Measurements from ENCODE around the gene FOXA3.

The FOXA3 gene

DNA sequence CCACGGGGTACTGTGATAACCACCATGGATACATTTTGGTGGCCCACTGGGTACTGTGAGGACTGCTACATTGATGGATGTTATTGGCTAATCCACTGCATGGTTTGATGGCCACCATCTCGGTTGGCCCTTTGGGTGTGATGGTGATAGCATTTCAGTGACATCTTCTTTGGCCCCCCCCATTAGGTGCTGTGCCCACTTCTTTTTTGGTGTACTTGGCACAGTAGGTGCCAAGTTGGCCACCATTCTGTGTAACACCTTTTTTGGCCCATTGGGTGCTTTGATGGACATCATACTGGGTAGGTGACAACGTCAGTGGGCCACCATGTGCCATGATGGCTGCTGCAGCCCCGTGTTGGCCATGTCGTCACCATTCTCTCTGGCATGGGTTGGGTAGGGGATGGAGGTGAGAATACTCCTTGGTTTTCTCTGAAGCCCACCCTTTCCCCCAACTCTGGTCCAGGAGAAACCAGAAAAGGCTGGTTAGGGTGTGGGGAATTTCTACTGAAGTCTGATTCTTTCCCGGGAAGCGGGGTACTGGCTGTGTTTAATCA, 9.2 kb downstream of the FOXA3 start:
- no peak for DNase-seq (ENCODE audit: low spot score)

DNA sequence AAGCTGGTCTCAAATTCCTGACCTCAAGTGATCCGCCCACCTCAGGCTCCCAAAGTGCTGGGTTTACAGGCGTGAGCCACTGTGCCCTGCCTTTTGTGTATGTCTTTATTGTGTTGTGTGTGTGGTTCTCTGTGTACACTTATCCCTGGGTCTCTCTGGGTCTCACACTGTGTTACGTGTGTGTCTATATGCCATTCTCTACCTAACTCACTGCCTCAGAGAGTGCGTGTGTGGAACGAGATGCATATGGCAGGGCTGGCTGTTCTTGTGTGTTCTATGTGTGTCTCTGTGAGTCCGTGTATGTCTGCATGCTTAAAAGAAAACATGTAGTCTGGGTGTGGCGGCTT, 10.5 kb downstream of the FOXA3 start:
- no peak for DNase-seq (ENCODE audit: low spot score)

DNA sequence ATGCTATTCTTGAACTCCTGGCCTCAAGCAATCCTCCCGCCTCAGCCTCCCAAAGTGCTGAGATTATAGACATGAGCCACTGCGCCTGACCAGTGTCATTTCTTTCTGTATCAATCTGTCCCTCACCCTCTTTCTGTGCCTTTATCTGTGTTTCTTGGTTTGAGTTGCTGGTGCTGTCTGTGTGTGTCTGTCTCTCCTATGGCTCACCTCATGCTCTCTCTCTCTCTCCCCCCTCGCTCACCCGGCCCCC, 12.0 kb downstream of the FOXA3 start:
- DNase-seq (ENCODE audit: low spot score) = no peak

DNA sequence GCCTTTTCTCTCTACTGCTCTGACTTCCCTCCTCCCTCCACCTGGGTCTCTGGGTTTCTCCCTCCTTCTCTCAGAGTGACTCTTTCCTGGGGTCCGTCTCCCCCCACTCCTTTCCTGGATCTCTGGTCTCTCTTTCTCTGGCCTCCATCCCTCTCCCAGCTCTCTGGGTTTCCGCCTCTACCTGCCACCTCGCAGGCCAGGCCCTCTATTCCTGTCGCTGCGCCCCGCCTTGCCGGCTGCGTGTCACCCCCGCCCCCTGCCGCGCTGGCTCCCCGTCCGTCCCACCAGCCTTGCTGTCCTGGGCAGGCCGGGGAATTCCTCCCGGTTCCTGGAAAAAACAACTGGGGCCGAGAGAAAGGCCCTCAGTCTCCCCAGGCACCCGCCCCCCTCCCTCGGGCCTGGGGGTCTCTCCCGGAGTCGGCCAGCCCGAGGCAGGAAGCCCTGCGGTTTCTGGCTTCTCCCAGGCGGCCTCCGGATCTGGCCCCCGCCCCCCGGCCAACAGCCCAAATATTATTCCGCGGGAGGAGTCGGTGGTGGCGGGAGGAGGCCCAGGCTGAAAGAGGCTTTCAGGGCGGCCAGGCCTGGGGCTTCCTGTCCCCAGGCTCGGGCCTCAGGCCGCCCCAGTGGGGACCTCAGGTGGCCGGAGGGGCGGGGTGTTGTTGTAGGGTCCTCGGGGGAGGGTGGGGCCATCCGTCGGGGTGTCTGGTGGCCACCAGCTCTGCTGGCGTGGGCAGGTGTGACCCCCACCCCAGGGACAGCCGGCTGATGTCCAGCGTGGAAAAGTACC, 12.5 kb downstream of the FOXA3 start:
- peak; percentile 48 for DNase-seq (ENCODE audit: low spot score)

DNA sequence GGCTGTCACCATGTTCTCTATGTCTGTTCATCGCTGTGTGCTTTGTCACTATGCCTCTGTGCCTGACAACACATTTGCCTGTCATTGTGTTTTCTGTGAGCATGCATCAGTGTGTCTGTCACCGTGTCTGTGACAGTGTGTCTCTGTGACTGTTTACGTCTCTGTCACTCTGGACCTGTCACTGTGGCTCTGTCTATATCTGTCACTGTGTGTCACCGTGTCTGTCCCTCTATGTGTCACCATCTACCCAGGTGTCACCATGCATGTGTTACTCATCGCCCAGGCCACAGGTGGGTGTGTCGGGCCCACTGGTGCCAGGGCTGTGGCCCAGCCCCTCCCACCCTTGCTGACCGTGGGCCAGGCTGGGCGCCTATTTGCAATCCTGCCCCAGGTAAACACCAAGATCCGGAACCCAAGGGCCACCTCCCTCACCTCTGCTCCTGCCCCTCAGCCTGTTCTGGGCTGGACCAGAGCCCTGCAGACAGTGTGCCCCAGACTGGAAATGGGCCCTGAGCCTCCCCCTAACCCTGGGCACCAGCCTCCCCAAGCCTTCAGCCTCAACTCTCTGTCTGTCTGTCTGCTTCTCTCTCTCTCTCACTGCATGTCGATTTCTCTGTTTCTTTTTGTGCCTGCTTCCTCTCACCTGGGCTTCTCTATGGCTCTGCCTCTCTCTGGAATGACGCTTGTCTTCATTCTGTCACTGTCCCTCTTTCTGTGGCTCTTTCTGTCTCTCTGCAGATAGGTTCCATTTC, 14.1 kb downstream of the FOXA3 start:
- DNase-seq (ENCODE audit: low spot score) = no peak

DNA sequence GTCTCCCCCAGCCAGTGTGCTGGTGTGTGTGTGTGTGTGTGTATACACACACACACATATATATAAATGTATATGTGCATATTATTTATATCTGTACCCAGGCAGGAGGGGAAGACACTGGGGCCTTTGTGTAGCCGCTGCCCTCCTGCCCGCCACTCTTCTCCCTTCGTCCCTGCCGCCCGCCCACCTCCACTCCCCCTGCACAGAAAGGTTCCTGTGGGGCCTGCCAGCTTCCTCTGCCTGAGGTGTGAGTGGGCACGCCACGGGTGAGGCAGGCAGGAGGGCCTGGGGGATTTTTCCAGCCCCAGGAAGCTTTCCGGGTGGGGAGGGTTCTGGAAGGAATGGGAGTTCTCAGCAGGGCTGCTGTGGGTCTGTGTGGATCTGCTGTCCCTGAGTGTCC, 14.9 kb downstream of the FOXA3 start:
- no peak for DNase-seq (ENCODE audit: low spot score)

DNA sequence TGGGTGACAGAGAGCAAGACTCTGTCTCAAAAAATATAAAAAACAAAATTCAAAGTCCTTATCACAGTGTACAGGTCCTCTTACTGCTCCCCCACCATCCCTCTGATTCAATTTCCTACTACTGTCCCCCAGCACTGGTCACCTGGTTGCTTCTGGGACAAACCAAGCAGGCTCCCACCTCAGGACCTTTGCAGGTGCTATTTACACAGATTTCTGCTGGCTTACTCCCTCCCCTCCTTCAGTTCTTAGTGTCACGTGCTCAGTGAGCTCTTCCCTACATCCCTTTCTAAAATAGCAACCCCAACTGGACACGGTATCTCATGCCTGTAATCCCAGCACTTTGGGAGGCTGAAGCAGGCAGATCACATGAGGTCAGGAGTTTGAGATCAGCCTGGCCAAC, 15.8 kb downstream of the FOXA3 start:
- no peak for DNase-seq (ENCODE audit: low spot score)

DNA sequence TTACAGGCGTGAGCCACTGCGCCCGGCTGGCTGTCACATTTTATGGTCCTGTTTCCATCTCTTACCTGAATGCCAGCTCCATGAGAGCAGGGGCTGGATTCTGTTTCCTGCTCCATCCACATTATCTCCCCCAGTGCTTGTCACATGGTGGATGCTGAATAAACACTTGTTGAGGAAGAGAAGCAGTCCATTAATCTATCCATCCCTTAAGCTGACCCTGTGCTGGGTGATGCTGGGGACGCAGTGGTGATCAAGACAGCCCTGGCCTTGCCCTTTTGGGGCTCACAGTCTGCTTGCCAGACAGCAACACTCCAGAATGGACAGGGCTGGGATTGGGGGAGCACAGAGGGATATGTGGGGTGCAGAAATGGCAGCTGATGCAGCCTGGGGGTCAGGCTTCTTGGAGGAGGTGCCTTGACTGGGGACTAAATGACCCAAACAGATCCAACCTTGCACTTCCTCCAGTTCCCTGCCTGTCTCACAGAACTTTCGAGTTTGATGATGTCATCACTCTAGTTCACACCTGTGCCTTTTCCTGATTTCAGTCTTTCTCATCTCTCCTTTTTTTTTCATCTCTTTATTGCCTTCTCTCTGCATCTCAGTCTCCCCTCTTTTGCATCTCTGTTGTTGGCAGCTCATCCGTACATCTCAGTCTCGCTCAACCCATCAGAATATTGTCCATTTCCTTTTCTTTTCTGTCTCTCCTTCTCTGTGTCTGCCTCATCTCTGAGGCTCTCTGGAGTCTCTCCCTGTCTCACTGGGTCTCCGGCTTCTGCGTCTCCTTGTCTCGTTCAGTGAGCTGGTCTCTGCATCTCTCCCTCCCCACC, 17.2 kb downstream of the FOXA3 start:
- no peak for DNase-seq (ENCODE audit: low spot score)

DNA sequence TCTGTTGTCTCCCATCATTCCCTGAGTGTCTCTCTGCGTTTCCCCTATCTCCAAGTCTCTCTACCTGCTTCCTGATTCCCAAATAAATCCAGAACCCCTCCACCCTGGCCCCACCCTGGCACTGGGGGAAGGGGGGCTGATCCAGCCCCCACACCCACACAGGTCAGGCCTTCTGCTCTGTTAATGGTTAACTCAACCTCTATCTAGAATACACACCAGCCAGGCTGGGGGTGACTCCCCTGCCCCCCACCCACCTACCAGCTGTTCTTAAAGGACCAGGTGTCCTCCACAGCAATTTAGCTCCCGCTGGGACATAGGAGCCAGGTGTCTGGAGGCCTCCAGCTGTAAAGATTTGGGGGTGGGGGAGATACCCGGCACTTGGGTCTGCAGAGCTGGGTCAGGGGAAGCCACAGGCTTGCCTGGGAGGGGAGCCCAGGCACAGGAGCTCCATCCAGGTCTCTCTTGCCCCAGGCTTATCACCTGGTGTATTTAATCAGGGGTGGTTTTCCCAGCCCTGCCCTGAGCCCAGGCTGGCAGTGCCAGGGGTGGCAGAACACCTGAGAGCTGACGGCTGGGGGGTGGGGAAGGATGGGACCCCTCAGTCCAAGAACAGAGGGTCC, 17.9 kb downstream of the FOXA3 start:
- no peak for DNase-seq (ENCODE audit: low spot score)

DNA sequence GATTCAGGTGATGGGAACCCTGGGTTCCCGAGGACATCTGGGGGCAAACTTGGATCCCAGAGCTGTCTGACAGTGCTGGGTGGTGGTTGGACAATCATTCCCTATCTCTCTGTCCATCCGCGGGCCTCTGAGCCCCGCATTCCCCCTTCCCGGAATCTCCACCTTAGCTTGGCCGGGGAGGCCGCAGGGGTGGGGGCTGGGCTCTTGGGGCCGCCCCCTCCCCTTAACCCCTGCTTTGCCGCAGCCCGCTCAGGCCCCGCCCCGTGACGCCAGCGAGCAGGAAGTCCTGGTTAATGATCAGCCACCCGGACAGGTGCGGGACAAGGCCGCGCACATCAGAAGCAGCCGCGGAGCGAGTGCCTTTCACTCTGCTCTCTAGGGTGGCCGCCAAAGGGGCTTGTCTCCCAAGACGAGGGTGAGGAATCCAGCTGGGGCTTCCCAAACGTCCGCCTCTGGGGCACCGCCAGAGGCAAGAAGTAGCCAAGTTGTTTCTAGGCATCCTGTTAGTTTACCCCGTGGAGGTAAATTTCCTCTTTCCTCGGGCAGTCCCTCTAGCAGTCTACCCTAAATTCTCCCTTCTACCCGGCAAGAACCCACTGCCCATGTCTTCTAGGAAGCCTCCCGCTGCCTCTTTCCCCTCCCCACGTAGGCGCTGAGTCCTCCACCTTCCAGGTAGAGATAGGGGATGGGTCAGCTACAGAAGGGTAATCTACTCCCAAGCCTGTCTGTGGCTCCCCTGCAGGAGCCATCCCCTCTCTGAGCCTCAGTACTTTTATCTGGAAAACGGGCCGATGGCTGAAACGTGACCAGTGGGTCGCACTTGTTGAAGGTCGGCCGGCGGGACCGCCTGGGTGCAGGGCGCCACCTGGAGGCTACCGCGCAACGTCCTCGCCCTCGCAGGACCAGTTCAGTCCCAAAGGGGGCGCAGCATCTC, 18.8 kb downstream of the FOXA3 start:
- DNase-seq (ENCODE audit: low spot score) = peak; percentile 94

DNA sequence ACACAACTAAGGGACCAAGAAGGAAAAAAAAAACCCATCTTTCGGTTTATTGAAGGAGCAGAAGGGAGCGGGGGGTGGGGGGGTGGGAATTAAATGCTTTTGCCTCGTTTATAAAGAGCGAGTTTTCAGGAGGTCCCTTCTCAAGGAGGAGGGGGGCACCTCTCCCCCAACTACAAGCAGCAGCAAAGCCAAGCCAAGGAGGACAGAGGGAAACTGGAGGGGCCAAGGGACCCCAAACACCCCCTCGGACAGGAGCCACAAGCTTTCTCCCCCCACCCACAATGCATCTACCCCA, 19.4 kb downstream of the FOXA3 start:
- DNase-seq (ENCODE audit: low spot score) = no peak

DNA sequence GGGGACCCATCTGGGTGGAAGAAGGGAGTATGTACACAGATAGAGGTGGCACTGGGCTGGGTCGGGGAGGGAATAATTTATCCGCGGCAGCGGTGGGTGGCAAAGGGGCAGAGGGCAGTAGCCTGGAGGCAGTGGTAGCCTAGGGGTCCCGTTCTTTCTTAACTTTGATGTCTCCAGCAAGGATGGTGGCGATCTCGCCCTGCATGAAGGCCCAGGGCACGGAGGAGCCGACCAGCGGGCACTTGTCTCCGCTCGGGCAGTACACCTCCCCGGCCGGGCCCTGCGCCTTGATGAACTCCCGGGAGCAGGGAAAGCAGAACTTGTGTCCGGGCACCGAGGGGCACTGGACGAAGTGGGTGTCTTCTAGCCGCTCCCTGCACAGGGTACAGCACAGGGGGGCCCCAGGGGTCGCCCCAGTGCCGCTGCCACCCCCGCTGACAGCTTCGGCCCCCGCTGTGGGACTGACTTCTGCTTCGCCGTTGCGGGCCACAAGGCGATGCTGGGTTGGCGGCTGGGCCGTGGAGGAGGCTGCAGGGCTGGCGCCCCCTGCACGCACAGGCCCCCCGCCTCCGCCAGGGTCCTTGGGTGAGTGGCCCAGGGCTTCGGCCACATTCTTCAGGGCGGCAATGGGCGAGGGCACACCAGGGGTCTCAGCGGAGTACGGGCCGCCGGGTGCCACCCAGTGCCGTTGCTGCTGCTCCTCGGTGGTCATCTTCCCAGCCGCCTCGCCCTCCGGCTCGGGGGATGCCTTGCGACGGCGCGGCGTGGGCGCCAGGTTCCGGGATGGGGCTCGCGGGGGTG, 20.0 kb downstream of the FOXA3 start:
- DNase-seq (ENCODE audit: low spot score) = no peak

DNA sequence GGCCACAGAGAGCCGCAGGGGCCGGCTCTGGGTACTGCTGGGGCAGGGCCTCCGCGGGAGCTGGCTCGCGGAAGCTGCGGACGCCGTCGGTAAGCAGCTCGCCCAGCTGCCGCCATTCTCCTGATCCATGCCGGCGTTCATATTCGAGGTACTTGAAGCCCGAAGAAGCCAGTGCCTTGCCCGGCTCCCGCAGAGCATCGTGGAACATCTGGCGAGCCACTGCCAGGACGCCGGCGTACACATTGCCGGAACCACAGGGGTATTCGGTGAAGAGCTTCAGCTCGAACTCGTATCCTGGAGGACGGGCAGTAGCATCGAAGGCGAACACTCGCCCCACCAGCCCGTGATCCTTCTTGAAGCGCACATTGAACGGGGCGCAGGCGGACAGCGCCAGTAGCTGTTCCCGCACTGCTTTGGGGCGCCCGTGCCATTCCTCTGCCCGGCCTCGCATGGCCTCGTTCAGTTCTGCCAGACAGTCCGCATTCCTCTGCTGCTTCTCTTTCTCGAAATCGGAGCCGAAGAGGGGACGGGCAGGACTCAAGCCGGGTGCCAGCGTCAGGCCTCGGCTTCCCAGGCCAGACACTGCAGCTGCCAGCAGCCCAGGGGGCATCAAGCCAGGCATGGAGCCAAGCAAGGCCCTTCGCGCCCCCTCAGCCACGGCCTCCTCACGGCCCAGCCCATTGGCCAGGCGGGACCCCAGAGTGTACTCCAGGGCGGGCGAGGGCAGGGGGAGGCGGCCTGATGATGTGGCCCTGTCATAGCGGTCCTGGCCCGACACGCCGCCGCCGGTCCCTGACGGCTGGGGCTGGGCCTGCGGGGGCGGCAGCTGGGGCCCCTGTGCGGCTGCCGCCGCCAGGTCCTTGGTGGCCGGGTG, 20.8 kb downstream of the FOXA3 start:
- no peak for DNase-seq (ENCODE audit: low spot score)

DNA sequence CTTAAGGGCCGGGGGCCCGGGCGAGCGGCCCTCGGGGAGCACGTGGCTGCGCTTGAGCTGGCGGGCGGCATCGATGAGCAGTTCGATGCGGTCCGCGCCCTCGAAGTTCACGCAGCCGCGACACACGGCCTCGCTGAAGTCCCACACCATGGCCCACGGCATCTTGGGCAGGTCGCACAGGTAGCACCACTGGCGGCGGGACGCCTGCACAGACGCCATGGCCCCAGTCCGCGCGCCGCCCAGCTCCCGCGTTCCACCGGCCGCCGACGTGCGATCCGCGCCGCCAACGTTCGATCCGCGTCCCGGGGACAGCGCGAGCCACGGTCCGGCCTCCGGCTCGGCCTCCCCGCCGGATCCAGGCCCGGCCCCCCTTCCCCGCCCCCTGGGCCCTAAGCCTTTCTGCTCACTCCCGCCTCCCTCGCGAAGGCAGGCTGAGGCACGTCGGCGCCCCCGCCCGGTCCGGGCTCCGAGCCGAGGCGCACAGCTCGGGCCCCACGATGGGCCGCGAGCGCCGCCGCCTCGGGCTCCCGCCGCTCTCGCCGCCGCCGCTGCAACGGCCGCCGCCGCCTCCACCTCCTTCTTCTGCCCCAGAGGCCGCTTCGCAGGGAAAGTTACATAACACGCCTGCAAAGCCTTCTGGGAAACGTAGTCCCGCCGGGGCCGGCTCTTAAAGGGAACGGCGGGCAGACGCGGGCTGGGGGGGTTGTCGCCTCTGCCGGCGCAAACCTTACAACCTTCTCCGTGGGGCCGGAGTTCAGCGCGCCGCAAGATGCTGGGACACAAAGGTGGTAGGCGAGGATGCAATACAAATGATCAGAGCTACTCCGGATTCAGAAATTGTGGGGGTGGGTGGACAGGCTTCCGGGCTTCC, 21.7 kb downstream of the FOXA3 start, which contains the start of gene IRF2BP1:
Gene IRF2BP1, minus strand, starts transcription at position 586 of the 871 bp plus-strand sequence. Its CDS starts 367 bp downstream, at position 219.
- DNase-seq (ENCODE audit: low spot score) = peak; percentile 96

DNA sequence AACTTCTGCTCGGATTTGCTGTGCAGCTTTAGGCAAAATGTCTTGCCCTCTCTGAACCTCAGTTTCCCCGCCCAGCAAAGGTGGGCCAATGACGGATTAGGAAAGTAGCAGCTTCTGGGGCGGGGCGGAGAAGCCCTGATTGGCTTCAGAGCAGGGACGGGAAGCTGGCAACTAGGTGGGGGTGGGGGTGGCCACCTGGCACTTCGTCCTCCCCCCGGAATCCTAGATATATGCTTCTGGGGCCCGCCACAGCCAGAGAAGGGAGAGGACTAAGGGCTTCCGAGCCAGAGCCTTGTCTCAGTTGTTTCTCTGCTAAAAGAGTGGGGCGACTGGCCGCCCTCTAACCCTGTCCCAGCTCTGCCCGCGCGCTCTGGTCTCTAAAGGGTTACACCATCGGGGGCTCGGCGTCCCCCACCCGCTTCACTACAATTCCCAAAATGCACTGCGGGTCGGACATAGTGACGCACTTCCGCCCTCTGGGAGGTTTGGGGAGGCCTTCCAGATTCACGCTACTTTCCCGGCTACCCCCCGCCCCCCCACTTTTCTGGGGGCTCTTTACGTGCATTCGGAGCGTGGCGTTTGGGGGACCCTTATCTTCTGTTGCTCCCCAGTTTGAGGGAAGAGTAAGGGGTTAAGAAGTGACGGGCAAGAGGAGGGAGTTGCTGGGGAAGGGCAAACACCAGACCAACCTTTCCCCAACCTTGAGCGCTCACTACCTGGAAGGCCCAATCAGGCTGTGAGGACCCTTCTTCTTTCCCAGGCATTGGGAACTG, 22.5 kb downstream of the FOXA3 start:
- peak; percentile 97 for DNase-seq (ENCODE audit: low spot score)

DNA sequence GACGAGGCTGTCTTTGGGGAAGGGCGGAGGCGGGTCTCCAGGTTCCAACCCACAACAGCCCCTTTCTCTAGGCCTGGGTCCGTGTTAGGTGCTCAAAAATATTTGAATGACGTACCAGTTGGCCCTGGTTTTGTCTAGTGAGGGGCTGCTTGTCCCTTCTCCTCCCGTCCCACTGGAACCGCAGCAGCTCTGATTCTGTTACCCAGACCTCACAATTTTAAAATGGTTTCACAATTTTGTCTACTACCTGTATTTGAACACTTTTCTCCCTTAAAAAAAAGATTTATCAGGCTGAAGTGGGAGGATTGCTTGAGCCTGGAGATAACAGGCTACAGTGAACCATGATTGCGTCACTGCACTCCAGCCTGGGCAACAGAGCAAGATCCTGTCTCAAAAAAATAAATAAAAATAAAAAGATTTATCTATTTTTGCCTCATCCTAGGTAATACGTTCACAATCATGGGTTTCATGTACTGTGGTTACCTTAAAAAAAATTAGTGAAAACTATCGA, 23.1 kb downstream of the FOXA3 start:
- no peak for DNase-seq (ENCODE audit: low spot score)

DNA sequence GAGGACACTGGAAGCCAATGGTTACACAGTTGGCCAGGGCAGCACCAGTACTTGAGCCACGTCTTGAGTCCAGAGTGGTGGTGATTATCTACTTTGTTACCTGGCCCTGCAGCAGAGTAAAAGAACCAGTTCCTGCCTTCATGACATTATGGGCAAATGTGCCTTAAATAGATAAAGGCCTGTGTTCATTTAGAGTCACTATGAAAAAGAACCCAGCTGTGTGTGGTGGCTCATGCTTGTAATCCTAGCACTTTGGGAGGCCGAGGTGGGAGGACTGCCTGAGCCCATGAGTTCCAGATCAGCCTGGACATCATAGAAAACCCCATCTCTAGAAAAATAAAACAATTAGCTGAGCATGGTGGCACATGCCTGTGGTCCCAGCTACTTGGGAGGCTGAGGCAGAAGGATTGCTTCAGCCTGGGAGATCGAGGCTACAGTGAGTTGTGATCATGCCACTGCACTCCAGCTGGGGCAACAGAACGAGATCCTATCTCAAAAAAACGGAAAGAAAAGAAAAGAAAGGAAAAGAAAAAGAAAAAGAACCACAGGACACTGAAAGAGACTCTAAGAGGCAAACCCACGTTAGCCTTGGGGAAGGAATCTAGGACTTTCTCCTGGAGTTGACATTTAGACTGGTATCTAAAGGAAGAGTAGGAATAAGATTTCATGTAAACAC, 25.2 kb downstream of the FOXA3 start:
- no peak for DNase-seq (ENCODE audit: low spot score)
